Progenitor cell of endocrine pancreas (in vitro differentiated cells): Measurements from ENCODE around the gene TMEM132A. TPM values are rescaled to one million over a fixed set of nuclear protein-coding genes. Genes with fewer than 3 reads are reported as not detected.

ENCODE experiments used
- DNase-seq: peaks from one replicate; pipeline ENCODE4 v3.0.0; 2021; ENCODE audit warnings: low spot score; ENCODE audit not compliant: unreplicated experiment
- H3K27ac Mint-ChIP-seq: 2 replicates; pipeline ENCODE4 v1.8.0; 2021; ENCODE audit warnings: mild to moderate bottlenecking, moderate library complexity, mixed read lengths
- H3K27me3 Mint-ChIP-seq: 2 replicates; pipeline ENCODE4 v1.8.0; 2021; ENCODE audit warnings: mixed read lengths
- H3K36me3 Mint-ChIP-seq: 2 replicates; pipeline ENCODE4 v1.8.0; 2022; ENCODE audit warnings: mixed read lengths; ENCODE audit not compliant: insufficient read depth
- H3K4me1 Mint-ChIP-seq: 2 replicates; pipeline ENCODE4 v1.8.0; 2021; ENCODE audit warnings: low read depth, mixed read lengths
- H3K4me3 Mint-ChIP-seq: 2 replicates; pipeline ENCODE4 v1.8.0; 2021; ENCODE audit warnings: low read depth, mild to moderate bottlenecking, moderate library complexity, mixed read lengths
- H3K9me3 Mint-ChIP-seq: 2 replicates; pipeline ENCODE4 v1.8.0; 2021; ENCODE audit warnings: low read depth, mixed read lengths
- total RNA-seq: library from RNA; stranded (reverse); gene quantifications from 2 replicates; pipeline ENCODE4 v1.2.1, GENCODE V29; 2021
- TF ChIP-seq, protein P1 (sequence below): fragments of 200-600 bp; sonication (generic); IDR thresholded peaks from one replicate; pipeline ENCODE4 v1.5.0; 2021; ENCODE audit warnings: antibody characterized with exemption, mild to moderate bottlenecking; ENCODE audit not compliant: unreplicated experiment

TMEM132A gene
- total RNA-seq, 1 donor from 2014 or later = 292 TPM

DNA sequence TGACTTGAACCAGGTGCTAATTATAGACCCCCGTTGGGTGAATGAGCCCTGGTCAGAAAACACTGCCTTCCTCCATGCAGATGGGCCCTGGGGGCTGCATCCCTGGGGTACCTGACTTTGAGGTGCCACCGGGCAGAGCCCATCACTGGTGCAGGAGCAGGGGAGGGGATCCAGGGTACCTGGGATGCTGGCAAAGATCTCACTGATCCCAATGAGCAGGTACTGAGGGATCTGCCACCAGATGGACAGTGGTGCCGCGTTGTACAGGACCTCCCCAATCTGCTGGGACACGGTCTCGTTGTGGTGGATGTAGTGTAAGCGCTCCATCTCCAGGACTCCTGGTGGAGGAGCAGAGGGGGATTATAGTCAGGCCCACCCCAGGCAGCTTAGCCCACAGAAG, 15.0 kb downstream of the TMEM132A start:
- H3K36me3 Mint-ChIP-seq = peaks cover 5% of the 10 kb centered on the region
- no peak overlapping the region for H3K27ac Mint-ChIP-seq
- peaks cover 9% of the 10 kb centered on the region for H3K4me1 Mint-ChIP-seq
- DNase-seq = no peak
- no peak overlapping the region for H3K4me3 Mint-ChIP-seq
- TF ChIP-seq, protein P1, sequence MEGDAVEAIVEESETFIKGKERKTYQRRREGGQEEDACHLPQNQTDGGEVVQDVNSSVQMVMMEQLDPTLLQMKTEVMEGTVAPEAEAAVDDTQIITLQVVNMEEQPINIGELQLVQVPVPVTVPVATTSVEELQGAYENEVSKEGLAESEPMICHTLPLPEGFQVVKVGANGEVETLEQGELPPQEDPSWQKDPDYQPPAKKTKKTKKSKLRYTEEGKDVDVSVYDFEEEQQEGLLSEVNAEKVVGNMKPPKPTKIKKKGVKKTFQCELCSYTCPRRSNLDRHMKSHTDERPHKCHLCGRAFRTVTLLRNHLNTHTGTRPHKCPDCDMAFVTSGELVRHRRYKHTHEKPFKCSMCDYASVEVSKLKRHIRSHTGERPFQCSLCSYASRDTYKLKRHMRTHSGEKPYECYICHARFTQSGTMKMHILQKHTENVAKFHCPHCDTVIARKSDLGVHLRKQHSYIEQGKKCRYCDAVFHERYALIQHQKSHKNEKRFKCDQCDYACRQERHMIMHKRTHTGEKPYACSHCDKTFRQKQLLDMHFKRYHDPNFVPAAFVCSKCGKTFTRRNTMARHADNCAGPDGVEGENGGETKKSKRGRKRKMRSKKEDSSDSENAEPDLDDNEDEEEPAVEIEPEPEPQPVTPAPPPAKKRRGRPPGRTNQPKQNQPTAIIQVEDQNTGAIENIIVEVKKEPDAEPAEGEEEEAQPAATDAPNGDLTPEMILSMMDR = no peak
- no peaks in the 10 kb centered on the region for H3K9me3 Mint-ChIP-seq
- peaks cover 2% of the 10 kb centered on the region for H3K27me3 Mint-ChIP-seq

DNA sequence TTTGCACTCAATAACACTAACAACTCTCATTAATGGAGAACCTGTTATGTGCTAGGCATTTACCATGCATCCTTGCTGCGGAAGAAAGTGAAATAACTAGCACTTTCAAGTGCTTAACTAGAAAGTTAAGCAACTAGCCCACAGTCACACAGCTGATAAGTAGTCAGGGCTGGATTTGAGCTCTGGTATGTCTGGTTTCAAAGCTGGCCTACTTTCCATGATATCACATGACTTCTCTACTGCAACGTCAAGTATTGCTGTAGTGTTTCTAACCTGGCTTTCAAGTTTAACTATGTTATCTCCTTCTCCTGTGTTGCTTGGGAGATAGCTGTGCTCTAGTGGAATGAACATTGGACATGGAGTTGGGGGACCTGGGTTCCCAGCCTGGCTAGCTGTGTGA, 15.6 kb downstream of the TMEM132A start:
- H3K27me3 Mint-ChIP-seq = peaks cover 3% of the 10 kb centered on the region
- DNase-seq = no peak
- peaks cover 5% of the 10 kb centered on the region for H3K36me3 Mint-ChIP-seq
- H3K27ac Mint-ChIP-seq = no peak overlapping the region
- H3K4me3 Mint-ChIP-seq = no peak overlapping the region
- TF ChIP-seq, protein P1 = no peak
- no peaks in the 10 kb centered on the region for H3K9me3 Mint-ChIP-seq
- peaks cover 9% of the 10 kb centered on the region for H3K4me1 Mint-ChIP-seq

DNA sequence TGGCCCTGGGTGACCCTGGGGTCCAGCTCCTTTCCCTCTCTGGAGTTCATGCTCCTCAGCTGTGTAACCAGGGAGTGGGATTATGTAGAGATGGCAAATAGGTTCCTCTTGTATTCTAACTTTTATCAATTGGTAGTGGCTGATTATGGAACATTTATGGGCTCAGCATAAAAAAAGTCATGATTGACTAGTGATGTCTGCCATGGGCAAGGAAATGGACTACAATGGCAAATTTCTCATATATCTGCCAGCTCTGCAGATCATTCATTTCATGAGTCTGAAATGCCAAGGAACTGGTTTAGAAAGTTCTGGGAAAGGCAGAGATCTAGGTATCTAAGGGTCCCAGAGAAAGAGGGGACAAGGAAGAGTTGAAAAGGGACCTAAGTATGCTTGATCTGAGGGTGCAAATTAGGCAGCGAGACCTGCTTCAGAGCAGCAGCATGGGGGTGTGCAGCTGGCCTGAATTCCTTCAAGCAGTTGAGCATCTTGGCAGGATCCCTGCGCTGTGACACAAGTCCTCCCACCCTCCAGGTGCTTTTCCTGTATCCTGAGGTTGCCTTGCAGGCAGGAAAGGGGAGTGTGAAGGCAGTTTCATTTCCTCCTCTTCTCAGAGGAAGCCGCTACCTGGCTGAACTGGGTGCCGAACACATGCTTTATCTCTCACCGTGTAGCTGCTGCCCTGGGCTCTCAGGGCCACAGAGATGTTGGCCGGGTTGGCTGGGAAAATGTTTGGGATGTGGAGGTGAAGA, 17.3 kb downstream of the TMEM132A start:
- no peak overlapping the region for H3K4me3 Mint-ChIP-seq
- no peaks in the 10 kb centered on the region for H3K9me3 Mint-ChIP-seq

DNA sequence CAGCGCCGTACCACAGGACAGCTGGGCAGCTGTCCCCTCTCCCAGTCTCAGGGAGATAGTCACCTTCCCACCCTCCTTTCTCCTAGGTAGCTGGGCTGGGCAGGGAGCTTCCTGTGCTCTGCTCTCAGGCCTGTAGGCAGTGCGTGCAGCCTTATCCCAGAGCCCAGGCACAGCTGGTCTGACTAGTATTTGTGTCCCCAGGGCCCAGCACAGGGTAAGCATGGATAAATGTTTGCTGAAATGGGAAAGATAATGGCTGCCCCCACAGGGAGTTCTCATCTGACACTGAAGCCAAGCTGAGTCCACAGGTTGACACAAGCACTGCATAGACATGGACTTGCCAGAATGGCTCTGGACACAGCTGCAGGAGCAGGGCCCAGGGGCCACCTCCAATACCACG, 18.0 kb downstream of the TMEM132A start:
- TF ChIP-seq, protein P1 = no peak
- Mint-ChIP-seq H3K27ac (peak overlapping the region; percentile 59), H3K9me3 (no peaks in the 10 kb centered on the region), H3K4me1 (peaks cover 11% of the 10 kb centered on the region), H3K36me3 (no peaks in the 10 kb centered on the region), H3K4me3 (no peak overlapping the region), H3K27me3 (peaks cover 5% of the 10 kb centered on the region)
- DNase-seq = no peak

More for the DNA sequence above, 17.3 kb downstream of the TMEM132A start:
- Mint-ChIP-seq H3K27ac (no peak overlapping the region), H3K4me1 (peaks cover 11% of the 10 kb centered on the region), H3K36me3 (peaks cover 3% of the 10 kb centered on the region), H3K27me3 (peaks cover 5% of the 10 kb centered on the region)
- TF ChIP-seq, protein P1 = no peak
- no peak for DNase-seq

DNA sequence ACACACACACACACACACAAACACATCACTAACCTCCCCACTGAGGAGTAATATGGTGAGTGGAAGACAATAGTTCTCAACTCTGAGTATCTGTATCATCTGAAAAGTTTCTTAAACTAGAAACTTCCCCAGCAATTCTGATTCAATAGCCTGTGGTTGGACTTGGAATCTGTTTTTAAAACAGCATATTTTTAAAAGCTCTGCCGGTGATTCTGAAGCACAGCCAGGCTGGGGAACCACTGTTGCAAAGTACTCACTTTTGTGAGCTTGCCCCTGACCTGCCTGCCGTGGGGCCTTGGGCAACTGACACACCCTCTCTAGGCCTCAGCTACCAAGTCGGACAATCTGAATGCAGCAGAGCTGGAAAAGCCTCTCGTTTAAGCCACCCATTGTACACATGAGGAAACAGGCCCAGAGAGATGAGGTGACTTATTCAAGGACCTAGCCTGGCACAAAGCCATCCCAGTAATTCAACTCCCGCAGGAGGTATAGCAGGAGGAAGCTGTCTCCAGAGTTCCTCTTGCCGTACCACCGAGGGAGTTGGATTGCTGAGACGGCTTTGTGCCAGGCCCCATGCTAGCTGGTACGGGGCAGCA, 18.8 kb downstream of the TMEM132A start:
- H3K4me1 Mint-ChIP-seq = peaks cover 16% of the 10 kb centered on the region
- H3K9me3 Mint-ChIP-seq = no peaks in the 10 kb centered on the region
- TF ChIP-seq, protein P1 = no peak
- no peaks in the 10 kb centered on the region for H3K36me3 Mint-ChIP-seq
- H3K27me3 Mint-ChIP-seq = peaks cover 5% of the 10 kb centered on the region
- H3K4me3 Mint-ChIP-seq = no peak overlapping the region
- no peak overlapping the region for H3K27ac Mint-ChIP-seq
- DNase-seq = no peak
